Stimulated activated CD4-positive, alpha-beta T cell treated with anti-CD3 and anti-CD28 coated beads, Interleukin-12 subunit alpha, Interleukin-12 subunit beta, amount 100 ng/mL, for 4 hours (primary cell): ENCODE data around the gene AMBRA1.

Experiments used
- DNase-seq: peaks from one replicate; pipeline ENCODE4 v3.0.0-alpha.2; 2020

AMBRA1 gene

DNA sequence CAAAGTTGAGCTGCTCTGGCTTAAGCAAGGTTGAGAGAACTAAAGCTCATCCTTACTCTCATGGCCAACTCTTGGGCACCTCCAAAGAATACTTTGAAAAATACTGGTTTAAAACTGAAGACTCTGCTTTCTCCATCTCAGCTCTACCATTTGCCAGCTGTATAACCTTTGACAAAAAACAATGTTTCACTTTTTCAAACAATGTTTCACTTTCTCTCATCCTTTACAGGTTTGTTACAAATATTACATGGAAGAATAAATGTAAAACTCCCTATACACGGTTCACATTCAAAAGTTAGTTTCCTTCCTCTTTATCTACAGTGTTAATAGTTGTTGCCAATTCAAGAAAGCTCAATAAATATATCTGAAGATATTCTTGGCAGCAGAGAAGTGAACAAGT lies 19.2 kb downstream of the AMBRA1 start:
- DNase-seq: no peak

DNA sequence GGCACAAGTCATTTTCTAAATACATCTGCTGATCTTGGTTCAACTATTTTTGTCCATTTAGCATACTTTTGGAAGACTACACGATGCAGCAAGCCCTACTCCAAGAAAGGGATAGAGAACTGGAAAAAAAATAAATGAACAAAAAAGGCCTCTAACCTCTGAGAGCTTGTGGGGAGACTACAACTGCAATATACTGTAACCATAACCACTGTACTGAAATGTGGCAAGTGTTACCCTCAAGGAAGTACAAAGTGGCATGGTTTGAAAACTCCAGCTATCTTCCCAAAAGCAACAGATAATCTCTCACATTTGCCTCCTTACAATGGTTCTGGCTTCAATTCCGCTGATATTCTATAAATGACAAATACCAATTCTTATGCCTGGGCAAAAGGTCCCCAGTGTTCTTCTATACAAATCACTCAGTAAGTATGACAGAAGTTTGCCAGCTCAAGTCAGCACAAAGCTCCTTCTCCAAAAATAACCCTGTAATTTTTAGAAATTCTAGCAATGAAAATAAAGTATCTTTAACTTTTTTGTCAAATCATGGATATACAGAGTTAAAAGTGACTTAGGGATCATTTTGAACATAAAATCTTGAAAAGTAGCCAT lies 22.9 kb downstream of the AMBRA1 start:
- DNase-seq: no peak

DNA sequence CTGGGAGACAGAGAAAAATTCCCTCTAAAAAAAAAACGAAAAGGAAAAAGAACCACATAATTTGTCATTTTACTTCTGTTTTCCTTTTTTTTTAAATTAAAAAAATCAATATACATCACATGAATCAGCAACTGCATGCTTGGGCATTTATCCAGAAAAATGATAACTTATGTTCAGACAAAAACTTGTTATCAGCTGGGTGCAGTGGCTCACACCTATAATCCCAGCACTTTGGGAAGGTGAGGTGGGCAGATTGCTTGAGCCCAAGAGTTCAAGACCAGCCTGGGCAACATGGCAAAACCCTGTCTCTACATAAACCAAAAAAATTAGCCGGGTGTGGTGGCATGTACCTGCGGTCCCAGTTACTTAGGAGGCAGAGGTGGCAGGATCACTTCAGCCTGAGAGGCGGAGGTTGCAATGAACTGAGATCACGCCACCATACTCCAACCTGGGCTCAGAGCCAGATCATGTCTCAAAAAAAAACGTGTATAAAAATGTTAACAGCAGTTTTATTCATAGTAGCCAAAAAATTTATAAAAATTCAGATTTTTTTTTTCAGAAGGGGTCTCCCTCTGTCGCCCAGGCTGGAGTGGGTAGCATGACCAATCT lies 28.5 kb downstream of the AMBRA1 start:
- no peak for DNase-seq

DNA sequence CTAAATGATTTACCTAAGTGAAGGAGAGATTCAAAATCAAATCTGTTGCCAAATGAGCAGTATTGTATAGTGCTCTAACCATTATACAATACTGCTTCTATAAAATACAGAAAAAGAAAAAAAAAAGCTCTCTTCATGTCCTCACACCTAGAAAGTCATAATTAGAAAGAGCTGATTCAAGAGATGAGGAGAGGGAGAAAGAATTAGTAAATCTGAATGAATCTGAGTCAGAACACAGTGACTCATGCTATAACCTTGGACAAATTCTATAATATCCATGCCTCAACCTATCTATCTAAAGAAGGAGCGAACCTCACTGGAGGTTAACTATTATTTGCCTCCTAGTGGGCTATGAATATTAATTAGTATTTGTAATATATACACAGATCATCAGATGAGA lies 29.4 kb downstream of the AMBRA1 start:
- no peak for DNase-seq

DNA sequence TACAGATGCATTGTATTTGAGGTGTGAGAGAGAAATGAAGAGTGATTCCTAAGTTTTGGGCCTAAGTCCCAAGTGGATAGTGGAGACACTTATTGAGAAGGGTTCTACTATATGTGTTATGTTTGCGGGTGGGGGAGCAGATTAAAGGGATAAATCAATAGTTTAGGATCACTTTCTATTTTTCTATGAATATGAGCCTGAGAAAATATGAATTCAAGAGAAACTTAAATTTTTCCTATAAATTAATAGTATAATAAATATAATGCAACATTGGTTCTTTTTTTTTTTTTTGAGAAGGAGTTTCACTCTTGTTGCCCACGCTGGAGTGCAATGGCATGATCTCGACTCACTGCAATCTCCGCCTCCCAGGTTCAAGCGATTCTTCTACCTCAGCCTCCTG lies 31.3 kb downstream of the AMBRA1 start:
- DNase-seq: no peak

DNA sequence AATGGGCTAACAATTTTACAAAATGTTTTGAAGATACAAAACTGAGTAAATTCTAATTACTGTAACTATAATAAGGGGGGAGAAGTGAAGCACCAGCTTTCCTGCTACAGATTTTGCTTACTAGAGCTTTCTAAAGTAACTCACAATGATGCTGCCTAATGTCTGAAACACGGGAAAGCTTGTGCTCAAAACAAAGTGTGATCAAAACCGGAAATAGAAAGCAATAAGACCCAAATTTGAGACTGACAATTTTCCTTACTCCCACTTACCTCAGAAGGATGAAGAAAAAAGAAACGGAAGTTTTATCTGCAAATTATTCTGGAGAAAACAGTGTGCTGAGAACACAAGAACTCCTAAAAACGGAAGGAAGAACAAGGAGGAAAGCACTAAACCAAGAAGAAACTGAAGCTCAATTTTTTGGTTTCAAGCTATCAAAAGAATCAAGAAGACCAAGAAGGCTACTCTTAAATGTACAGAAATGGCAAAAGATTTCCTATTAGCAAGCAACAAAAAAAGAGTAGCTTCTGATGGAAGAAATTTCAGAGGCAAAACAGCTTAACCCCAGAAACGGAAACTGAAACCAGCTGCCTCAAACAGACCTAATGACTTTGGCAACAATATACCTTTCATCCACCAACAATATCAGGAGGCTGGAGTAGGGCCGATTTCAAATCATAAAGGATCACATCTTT lies 33.4 kb downstream of the AMBRA1 start:
- DNase-seq: no peak

DNA sequence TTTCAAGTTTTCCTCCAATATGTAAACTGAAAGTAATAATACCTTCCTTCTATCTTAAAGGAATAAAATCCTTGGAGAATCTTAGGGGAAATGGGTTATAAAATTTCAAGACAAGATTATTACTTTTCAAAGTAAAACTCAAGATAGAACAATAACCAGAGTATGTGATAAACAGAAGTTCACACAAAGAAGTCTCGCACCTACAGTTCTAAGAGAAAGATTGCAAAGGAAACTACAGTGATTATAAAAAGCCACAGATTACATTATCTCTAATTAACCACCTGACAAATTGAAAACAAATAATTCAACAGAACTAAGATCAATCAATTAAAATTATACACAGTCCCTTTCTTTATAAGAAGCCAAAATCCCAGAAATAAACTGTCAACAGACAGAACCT lies 34.0 kb downstream of the AMBRA1 start:
- no peak for DNase-seq

DNA sequence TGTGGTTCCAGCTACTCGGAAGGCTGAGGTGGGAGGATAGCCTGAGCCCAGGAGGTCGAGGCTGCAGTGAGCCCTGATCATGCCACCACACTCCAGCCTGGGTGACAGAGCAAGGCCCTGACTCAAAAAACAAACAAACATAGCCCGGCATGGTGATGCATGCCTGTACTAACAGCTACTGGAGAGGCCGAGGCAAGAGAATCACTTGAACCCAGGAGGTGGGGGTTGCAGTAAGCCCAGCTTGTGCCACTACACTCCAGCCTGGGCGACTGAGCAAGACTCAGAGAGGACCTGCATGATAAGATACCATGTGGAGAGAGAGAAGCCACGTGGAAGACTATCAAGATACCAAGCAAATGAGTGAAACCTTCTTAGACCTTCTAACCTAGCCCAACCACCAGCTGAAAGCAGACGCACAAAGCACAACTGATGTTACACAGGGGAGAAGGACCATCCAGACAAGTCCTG lies 36.1 kb downstream of the AMBRA1 start:
- DNase-seq: no peak

DNA sequence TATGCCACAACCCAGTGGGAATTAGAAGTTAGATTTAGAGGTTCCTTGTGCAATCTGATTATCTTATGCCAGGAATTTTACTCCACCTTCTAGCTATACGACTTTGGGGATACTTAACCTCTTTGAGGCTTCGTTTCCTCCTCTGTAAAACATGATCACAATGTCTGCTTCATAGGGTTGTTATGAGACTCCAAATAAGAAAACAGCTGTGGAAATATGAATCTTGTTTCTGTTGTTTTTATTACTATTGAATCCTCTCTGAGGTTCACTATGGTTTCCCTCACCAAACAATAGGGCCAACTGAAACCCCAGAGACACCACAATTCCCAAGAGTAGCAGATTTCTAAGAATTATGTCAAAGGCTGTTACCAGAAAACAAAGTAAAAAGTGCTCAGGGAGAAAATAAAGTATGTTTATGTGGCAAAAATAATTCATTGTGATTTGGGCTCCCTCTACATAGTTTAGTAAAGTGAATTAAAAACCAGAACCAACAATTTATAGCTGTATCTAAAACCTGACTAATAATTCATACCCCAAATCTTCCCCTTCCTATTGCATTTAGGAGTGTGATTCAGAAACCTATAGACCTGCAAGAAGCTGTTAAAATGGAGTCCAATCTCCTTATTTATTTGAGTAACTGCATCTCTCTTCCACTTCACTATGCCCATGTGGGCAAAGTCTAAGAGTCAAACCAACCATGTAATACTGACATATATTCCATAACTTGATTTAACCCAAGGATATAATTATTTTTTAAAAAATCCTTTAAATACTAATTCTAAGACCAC lies 38.4 kb downstream of the AMBRA1 start:
- no peak for DNase-seq

DNA sequence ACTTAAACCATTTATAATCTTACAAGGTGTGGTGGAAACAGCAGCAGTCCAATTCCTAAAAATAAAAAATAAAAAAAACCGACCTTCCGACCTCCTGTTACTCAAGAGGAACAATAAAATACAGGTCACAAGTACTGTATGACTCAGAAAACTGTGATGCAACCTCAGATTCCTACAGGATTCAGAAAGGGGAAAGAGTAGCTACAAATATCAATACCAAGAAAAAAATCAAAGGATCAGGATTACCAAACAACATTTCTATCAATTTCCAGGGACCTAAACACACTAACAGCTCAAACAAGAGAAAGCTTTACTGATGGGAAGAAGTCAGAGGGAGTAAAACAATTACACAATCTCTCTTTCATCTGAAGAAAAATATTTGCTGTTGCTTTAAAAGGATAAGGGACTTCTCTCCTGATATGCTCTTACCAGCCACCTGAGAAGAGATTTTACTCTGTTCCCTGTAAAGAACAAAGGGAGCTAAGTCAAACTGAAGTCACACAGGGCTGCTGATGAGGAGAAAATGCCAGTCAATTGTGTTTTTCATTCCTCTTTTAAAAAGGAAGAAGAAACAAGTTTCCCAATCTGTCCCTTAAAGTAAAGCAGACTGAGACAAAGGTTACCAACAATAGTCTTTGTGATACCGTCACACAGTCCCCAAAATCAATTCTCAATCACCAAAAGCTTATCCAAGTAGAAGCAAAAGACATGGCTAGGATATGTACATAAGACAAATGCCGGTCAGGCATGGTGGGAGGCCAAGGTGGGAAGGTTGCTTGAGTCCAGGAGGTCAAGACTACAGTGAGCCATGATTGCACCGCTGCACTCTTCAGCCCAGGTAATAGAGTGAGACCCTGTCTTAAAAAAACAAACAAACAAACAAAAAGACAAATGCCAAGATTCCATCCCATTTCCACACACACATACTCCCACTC lies 39.3 kb downstream of the AMBRA1 start:
- no peak for DNase-seq

DNA sequence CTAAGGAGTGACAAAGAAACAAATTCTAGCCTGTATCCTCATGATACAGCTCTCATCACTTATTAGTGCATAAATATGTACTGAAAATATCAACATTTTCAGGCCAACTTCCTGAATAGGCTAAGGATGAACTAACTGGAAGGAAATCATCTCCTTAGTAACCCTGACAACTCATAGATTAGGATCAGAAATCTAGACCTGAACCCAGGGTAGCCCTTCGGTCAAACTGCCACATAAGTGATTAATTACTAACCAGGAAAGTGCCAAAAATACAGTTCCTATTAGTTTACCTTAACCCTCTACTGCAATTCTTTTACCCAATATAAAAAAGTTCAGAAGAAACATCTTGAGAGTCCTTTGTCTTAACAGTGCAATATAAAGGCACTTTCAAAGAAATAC lies 40.0 kb downstream of the AMBRA1 start:
- DNase-seq: no peak

DNA sequence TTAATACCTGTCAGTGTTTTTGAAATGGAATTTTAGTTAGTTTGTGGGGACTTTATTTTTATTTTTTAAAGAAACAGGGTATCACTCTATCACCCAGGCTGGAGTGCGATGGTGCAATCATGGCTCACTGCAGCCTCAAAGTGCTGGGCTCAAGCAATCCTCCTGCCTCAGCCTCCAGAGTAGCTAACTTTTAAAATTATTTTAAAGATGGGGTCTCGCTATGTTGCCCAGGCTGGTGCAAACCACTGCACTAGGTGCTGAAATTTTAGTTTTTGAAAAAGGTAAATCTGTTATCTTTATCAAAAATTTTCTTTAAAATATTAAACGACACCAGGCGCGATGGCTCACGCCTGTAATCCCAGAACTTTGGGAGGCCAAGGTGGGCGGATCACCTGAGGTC lies 42.6 kb downstream of the AMBRA1 start:
- no peak for DNase-seq

DNA sequence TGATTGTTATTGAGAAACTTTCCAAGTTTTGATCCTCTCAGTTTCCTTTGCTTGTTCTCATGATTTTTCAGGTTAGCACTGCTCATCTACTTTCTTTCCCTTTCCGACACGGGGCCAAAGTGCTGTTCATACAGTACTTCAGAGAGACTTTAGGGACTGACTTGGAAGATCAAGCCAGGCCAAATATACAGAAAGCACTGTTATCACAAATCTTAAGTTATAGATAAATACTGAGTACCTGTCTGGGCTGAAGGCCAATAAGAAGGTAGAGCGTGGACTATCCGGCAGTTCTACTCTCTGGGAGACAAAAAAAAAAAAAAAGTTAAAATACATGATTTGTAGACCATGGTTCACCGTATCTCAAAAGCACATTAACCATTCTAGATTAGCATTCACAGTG lies 46.2 kb downstream of the AMBRA1 start:
- DNase-seq: no peak

DNA sequence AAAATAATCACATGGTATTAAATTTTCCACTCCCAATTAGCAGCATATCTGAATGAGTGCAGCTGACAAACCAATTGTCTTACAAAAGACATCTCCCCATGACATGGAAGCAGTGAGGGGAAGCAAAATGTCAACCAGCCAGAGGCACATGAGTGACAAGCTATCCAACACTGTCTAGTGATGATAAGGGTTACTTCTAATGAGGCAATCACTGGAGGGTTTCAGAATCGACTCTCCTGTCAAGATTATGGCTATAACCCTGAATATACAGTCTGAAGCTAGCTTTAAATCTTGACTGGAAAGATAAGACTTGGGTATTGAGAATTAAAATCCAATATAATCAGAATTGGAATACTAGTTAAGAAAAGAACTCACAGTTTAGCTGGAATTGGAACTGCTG lies 50.3 kb downstream of the AMBRA1 start:
- no peak for DNase-seq

DNA sequence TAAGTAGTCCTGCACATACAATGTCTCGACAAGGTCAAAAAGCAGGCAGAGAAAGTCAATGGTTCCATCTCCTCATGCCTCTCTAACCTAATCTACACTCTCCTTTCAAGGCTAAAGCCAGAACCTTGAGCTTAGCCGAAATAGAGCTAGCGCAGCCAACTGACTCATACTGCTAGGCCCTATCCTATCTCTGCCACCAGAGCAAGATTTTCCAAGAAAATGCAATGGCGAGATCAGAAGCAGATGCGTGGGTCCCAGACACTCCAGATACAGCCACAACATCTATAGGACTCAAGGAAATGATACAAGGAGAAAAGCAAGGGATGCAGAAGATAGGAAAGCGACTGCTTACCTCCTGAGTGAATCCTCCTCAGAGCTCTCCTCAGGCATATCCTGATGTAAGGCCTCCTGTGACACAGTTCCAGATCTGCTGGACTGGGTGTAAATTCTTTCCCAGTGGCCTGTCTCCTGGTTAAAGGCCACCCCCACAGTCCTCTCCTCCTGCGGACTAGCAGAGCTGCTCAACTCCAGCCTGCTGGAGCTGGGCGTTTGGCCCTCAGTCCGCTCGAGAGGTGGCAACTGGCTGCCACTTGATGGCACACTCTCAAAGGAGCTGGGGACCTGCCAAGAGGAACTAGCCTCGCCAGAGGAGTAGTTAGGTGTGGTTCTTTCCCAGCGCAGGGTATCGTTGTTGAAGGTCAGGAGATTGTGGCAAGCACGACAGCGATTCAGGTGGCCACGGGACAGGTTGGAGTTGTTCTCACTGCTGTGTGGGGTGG lies 52.0 kb downstream of the AMBRA1 start:
- DNase-seq: no peak

DNA sequence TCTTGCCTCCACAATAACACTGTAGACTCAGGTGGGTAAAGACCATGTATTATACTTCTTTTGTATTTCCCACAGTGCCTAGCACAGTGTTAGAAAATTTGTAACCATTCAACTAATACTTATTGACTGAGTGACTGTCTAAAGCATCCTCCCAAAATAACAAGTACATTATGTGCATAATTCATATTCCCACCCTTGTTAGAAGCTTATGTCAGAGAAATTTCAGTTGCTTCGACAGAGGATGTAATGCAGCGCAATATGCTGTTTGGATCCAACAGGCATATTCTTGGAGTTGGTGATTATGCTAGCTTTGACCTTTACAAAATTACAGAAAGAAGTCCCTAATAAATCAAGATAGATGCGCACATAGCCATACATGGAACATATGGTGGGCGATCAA lies 53.0 kb downstream of the AMBRA1 start:
- DNase-seq: no peak

DNA sequence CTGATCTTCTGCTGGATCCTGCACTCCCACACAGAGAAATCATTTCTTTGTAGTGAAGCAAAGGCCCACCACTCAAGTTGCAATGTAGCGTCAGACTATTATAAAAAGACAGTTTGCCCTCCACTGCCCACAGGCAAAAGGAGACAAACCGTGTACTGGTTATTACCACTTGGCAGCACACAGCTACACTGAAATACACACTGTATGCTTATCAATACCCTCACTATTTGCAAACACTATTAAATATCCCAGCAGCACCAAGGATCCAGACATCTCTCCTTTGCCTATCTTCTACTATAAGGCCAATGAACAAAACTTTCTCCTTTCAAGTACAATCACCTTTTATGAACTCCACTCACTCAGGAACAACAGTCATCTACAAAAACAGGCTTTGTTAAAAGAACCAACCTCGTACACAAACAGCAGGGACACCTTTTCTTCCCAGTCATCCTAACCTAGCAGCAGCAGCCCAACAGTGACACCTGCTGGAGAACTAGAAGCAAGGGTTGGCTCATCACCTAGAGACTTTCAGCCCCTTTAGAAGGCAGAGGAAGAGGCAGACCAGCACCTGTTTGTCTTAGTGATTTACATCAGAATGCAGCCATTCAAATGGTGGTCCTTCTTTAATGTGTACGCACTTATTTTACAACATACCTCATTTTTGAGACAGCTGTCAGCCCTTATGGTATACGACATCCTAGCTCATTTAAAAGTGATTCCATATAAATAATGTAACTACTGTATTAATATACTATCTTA lies 56.1 kb downstream of the AMBRA1 start:
- DNase-seq: peak; percentile 48

DNA sequence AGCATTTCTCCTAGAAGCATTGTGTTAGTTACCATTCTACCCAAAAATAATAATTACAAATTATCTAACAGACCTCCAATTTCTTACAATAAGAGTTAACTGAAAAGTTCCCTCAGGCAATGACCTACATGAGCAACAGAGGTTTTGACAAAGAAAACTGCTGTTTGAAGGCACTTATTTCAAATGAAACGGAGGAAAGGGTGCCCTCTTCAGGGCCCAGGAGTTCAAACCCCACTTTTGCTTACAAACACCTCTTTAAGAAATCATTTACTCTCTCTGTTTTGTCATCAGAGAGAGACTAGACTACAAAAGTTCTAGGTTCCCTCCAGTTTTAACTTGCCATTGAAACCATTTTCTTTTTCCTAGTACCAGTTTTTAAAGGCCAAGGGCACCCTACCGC lies 56.7 kb downstream of the AMBRA1 start:
- DNase-seq: no peak

DNA sequence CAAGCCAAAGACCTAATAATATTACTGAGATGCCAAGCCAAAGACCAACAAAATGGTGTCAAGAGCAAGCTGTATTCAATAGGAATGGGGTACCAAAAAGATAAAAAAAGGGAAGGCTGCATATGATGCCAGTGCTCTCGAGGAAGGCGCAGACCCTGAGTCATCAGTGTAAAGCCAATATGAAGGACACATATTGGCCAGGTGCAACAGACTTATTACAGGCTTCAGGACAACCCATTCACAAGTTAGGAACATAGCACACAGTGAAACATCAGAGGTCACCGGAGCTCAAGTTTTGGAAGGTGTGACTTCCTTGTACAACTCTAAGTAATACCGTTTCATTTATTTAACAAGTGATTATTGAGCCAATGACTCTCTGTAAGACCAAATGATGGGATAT lies 58.1 kb downstream of the AMBRA1 start:
- DNase-seq: no peak

DNA sequence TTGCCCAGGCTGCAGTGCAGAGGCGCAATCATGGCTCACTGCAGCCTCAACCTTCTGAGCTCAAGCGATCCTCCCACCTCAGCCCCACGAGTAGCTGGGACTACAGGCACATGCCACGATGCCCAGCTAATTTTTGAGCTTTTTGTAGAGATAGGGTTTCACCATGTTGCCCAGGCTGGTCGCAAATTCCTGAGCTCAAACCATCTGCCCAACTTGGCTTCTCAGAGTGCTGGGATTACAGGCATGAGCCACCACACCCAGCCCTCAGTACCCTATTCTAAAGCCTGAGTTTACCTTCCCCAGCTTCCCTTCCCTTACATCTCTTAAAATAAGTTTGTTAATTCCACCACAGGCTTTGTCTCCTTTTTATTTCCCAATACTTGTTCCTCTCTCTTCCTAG lies 59.1 kb downstream of the AMBRA1 start:
- no peak for DNase-seq
